ENCODE results near the gene HK3.

DNA sequence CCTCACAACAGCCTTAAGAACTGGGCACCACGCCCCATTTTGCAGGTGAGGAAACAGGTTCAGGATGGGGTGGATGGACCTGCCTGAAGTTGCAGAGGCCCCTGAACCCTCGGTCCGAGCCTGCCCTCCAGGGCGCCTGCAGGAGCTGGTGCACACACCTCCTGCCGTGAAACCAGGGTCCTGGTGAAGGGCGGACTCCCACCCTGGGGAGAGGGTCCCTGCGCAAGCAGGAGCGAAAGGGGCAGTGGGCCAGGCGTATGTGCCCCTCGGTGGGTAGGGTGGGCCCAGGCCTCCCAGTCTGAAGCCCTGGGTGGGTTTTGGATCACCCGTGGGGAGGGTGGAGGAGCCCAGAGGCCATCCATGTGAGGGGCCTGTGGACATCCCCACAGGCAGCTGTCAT lies 37.9 kb downstream of the HK3 start:
- TF ChIP-seq POLR2AphosphoS2 (conservative IDR thresholded peaks at IDR 0.05; ENCODE audit: low read length) (no peak), ESRRA (IDR thresholded peaks at IDR 0.05; ENCODE audit: borderline replicate concordance, low read length) (no peak), BHLHE40 (IDR thresholded peaks at IDR 0.05; ENCODE audit: low read depth, low read length) (no peak), POLR2A (IDR thresholded peaks at IDR 0.05; ENCODE audit: low read length) (no peak), MYC (IDR thresholded peaks at IDR 0.05; ENCODE audit: borderline replicate concordance, low read length) (no peak), CHD2 (IDR thresholded peaks at IDR 0.05; ENCODE audit: low read length, partially characterized antibody) (no peak)
- TF ChIP-seq, protein P1, sequence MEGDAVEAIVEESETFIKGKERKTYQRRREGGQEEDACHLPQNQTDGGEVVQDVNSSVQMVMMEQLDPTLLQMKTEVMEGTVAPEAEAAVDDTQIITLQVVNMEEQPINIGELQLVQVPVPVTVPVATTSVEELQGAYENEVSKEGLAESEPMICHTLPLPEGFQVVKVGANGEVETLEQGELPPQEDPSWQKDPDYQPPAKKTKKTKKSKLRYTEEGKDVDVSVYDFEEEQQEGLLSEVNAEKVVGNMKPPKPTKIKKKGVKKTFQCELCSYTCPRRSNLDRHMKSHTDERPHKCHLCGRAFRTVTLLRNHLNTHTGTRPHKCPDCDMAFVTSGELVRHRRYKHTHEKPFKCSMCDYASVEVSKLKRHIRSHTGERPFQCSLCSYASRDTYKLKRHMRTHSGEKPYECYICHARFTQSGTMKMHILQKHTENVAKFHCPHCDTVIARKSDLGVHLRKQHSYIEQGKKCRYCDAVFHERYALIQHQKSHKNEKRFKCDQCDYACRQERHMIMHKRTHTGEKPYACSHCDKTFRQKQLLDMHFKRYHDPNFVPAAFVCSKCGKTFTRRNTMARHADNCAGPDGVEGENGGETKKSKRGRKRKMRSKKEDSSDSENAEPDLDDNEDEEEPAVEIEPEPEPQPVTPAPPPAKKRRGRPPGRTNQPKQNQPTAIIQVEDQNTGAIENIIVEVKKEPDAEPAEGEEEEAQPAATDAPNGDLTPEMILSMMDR (IDR thresholded peaks at IDR 0.05), result no peak
- TF ChIP-seq, protein P2, sequence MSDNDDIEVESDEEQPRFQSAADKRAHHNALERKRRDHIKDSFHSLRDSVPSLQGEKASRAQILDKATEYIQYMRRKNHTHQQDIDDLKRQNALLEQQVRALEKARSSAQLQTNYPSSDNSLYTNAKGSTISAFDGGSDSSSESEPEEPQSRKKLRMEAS (IDR thresholded peaks at IDR 0.05), result no peak
